ENCODE measurements around the gene LRRC28.

GRCh38 chr15:99296386-99296785 lies 45.1 kb downstream of the LRRC28 start:
- no peak for TF ChIP-seq ELK1 (IDR thresholded peaks at IDR 0.05; ENCODE audit: borderline replicate concordance, low read depth, low read length)
- no peak for TF ChIP-seq CTCF (conservative IDR thresholded peaks at IDR 0.05; ENCODE audit: low read depth, low read length)
- no peak for TF ChIP-seq POLR2A (IDR thresholded peaks at IDR 0.05; ENCODE audit: low read depth, low read length)
- TF ChIP-seq RAD21 (IDR thresholded peaks at IDR 0.05; ENCODE audit: low read length) = no peak
- TF ChIP-seq MAZ (IDR thresholded peaks at IDR 0.05; ENCODE audit: borderline replicate concordance, low read depth, low read length) = no peak
